NCI-H146 (cell line): ENCODE results near the gene PTPRZ1.

ENCODE experiments used
- DNase-seq: peaks from one replicate; lab custom pipeline; 2025; lab: John Stamatoyannopoulos, UW

PTPRZ1 gene

GRCh38 chr7:121891731-121892130, 18.8 kb downstream of the PTPRZ1 start:
- no peak for DNase-seq

- DNase-seq = no peak
Observed at GRCh38 chr7:121901026-121901425, 28.1 kb downstream of the PTPRZ1 start.

- DNase-seq = no peak
Observed at GRCh38 chr7:121904120-121904519, 31.2 kb downstream of the PTPRZ1 start.

GRCh38 chr7:121908042-121908441, 35.1 kb downstream of the PTPRZ1 start:
- no peak for DNase-seq

GRCh38 chr7:121909716-121910345, 36.9 kb downstream of the PTPRZ1 start:
- DNase-seq = peak; percentile 20

GRCh38 chr7:121913947-121914675, 41.1 kb downstream of the PTPRZ1 start:
- DNase-seq = no peak

GRCh38 chr7:121914676-121915279, 41.8 kb downstream of the PTPRZ1 start:
- no peak for DNase-seq

GRCh38 chr7:121916211-121916610, 43.2 kb downstream of the PTPRZ1 start:
- no peak for DNase-seq

GRCh38 chr7:121919986-121920385, 47.0 kb downstream of the PTPRZ1 start:
- no peak for DNase-seq

GRCh38 chr7:121924269-121925186, 51.6 kb downstream of the PTPRZ1 start:
- peak; percentile 6 for DNase-seq

GRCh38 chr7:121931149-121931902, 58.4 kb downstream of the PTPRZ1 start:
- DNase-seq = no peak

GRCh38 chr7:121932768-121933167, 59.8 kb downstream of the PTPRZ1 start:
- DNase-seq = peak; percentile 49

- peak; percentile 79 for DNase-seq
Observed at GRCh38 chr7:121936951-121937623, 64.1 kb downstream of the PTPRZ1 start.

GRCh38 chr7:121938429-121938996, 65.6 kb downstream of the PTPRZ1 start:
- DNase-seq = peak; percentile 20

GRCh38 chr7:121940918-121941317, 68.0 kb downstream of the PTPRZ1 start:
- DNase-seq = no peak

- peak; percentile 47 for DNase-seq
Observed at GRCh38 chr7:121941830-121942229, 68.9 kb downstream of the PTPRZ1 start.

GRCh38 chr7:121945066-121945465, 72.1 kb downstream of the PTPRZ1 start:
- no peak for DNase-seq

- DNase-seq = no peak
Observed at GRCh38 chr7:121945480-121946236, 72.7 kb downstream of the PTPRZ1 start.

- no peak for DNase-seq
Observed at GRCh38 chr7:121953164-121953563, 80.2 kb downstream of the PTPRZ1 start.

GRCh38 chr7:121953601-121954000, 80.6 kb downstream of the PTPRZ1 start:
- no peak for DNase-seq
